Thoracic aorta (tissue), 2 donors: ENCODE data around the gene FKBP8. TPM values are rescaled to one million over a fixed set of nuclear protein-coding genes. Genes with fewer than 3 reads are reported as not detected.

Experiments used
- ATAC-seq: fragments of 150-250 bp; one replicate; pipeline ENCODE4 v1.8.0; 2017; ENCODE audit warnings: low read depth; ENCODE audit not compliant: insufficient number of reproducible peaks, low FRiP score
- DNase-seq: peaks from one replicate; pipeline ENCODE4 v3.0.0-alpha.2; 2020; ENCODE audit warnings: low spot score
- H3K27ac ChIP-seq, 2 donors: fragments of 200-600 bp; sonication (generic); 1 replicate in 1 of 2; 2 replicates in 1 of 2; pipeline ENCODE4 v1.5.1; 2016; ENCODE audit warnings: mild to moderate bottlenecking in 2 of 2, moderate library complexity in 2 of 2
- H3K27me3 ChIP-seq: fragments of 200-600 bp; sonication (generic); replicated peaks from 2 replicates; pipeline ENCODE4 v1.6.0; 2016; ENCODE audit warnings: mild to moderate bottlenecking; ENCODE audit not compliant: insufficient read depth
- H3K36me3 ChIP-seq: fragments of 200-600 bp; sonication (generic); one replicate; pipeline ENCODE4 v1.5.1; 2016
- H3K4me1 ChIP-seq, 2 donors: fragments of 200-600 bp; sonication (generic); 1 replicate in 1 of 2; 2 replicates in 1 of 2; pipeline versions ENCODE4 v1.5.1 to v1.6.0; 2016; ENCODE audit warnings: low read depth in 2 of 2, mild to moderate bottlenecking in 1 of 2; ENCODE audit not compliant: control insufficient read depth in 1 of 2
- H3K4me3 ChIP-seq: fragments of 200-600 bp; sonication (generic); 2 replicates; pipeline ENCODE4 v1.5.1; 2016; ENCODE audit warnings: mild to moderate bottlenecking
- H3K9me3 ChIP-seq: fragments of 200-600 bp; sonication (generic); 2 replicates; pipeline ENCODE4 v1.5.1; 2016
- total RNA-seq, 2 donors: library from RNA; depleted of rRNA; stranded (reverse); fragments of >200 nt; gene quantifications; one replicate each; pipeline versions ENCODE4 v1.1.0 to v1.2.3, GENCODE V29; 2016
- TF ChIP-seq, protein P1 (sequence below): fragments of 200-600 bp; sonication (generic); IDR thresholded peaks from one replicate; pipeline ENCODE4 v1.5.1; 2019; ENCODE audit warnings: antibody characterized with exemption

FKBP8 gene
- total RNA-seq, 2 donors from 2014 or later = 237 to 446 TPM

- peak overlapping the region; percentile 37 to 65 for H3K27ac ChIP-seq
- no peaks in the 10 kb centered on the region for H3K27me3 ChIP-seq
- DNase-seq = no peak
- H3K36me3 ChIP-seq = no peaks in the 10 kb centered on the region
- peaks cover 86 to 100% of the 10 kb centered on the region in 2 donors for H3K4me1 ChIP-seq
- no peak overlapping the region for H3K4me3 ChIP-seq
- H3K9me3 ChIP-seq = no peaks in the 10 kb centered on the region
- TF ChIP-seq, protein P1, sequence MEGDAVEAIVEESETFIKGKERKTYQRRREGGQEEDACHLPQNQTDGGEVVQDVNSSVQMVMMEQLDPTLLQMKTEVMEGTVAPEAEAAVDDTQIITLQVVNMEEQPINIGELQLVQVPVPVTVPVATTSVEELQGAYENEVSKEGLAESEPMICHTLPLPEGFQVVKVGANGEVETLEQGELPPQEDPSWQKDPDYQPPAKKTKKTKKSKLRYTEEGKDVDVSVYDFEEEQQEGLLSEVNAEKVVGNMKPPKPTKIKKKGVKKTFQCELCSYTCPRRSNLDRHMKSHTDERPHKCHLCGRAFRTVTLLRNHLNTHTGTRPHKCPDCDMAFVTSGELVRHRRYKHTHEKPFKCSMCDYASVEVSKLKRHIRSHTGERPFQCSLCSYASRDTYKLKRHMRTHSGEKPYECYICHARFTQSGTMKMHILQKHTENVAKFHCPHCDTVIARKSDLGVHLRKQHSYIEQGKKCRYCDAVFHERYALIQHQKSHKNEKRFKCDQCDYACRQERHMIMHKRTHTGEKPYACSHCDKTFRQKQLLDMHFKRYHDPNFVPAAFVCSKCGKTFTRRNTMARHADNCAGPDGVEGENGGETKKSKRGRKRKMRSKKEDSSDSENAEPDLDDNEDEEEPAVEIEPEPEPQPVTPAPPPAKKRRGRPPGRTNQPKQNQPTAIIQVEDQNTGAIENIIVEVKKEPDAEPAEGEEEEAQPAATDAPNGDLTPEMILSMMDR = no peak
- no peak for ATAC-seq
Measured at GRCh38 chr19:18503971-18504885, 39.1 kb downstream of the FKBP8 start.

DNA sequence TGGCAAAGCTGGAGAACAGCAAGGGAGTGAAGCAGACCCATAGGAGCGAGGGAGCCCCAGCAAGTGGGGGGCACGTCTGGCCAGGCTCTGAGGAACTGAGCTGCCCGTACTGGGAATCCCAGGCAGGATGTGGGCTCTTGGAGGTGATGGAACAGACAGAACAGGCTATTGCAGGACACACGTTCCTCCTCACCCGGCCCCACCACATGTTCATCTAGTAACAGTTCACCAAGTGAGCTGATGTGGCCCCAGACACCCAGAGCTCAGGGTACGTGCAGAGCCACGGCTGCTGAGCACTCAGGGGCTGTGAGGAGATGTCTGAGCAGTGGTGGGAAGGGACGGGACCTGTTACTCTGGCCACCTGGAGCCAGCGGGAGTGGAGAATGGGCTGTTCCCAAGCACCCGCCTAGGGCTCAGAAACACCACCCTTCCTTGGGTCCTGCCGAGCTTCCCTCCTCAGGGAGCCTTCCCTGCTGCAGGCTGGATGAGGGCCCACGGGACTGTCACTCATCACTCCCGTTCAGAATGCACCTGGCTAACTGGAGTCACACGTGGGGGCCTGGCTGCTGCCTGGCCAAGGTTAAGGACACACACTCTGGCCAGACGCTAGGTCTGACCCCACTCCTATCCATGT lies 39.9 kb downstream of the FKBP8 start:
- no peaks in the 10 kb centered on the region for H3K9me3 ChIP-seq
- ATAC-seq (no peak), DNase-seq (no peak)
- TF ChIP-seq, protein P1 = no peak
- H3K27me3 ChIP-seq = no peaks in the 10 kb centered on the region
- peak overlapping the region; percentile 65 to 77 for H3K27ac ChIP-seq
- H3K4me1 ChIP-seq = peaks cover 92 to 98% of the 10 kb centered on the region in 2 donors
- no peak overlapping the region for H3K4me3 ChIP-seq
- no peaks in the 10 kb centered on the region for H3K36me3 ChIP-seq

DNA sequence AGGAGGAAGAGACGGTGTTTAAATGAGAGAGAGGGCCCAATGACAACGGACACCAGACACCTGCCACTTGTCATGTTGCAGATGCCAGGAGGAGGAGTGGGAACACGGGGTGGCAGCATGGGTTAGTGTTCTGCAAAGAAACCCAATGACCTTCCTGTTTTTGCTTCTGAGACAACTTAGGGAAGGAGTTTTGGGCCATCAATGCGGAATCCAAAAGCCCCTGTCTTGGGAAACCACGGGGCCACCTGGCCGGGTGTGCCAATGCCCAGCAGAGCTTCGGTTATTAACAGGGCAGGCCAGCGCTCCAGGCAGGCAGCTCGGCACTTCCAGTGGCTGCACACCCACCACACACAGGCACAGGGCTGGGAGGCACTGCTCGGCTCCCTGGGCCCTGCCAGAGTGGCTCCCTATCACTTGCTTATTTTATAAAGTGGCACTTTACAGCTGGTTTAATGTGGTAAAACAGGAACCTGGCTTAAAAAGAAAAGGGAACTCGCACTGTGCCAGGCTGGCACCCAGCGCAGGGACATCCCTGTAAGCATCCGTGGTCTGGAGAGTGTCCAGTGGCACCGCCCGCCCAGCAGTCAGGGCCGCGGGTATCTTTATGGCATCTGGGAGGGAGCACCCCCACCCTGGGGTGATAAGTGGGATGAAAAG lies 40.6 kb downstream of the FKBP8 start:
- Histone ChIP-seq H3K36me3 (no peaks in the 10 kb centered on the region), H3K27me3 (no peaks in the 10 kb centered on the region), H3K4me3 (no peak overlapping the region), H3K27ac (peak overlapping the region; percentile 65 to 77), H3K9me3 (no peaks in the 10 kb centered on the region), H3K4me1 (peaks cover 91 to 95% of the 10 kb centered on the region in 2 donors)
- TF ChIP-seq, protein P1 = no peak
- ATAC-seq (no peak), DNase-seq (no peak)

DNA sequence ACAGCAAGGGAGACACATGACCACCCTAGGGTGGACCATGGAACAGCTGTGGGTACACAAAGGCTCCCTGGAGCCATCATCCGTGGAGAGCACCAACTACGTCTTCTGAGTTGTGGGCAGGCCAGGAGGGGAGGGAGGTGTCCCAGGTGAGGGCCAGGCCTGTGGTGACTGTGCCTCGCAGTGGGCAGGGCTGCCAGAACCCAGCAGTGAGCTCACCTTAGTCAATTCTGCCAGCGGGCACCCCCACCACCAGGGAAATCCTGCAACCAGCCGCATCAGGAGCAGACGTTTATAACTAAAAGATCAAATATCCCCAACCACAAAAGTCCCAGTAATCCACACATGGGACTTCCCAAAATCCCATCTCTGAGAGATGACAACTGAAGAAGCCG lies 41.1 kb downstream of the FKBP8 start:
- no peaks in the 10 kb centered on the region for H3K36me3 ChIP-seq
- TF ChIP-seq, protein P1 = no peak
- peaks cover 86 to 94% of the 10 kb centered on the region in 2 donors for H3K4me1 ChIP-seq
- H3K9me3 ChIP-seq = no peaks in the 10 kb centered on the region
- ATAC-seq = no peak
- no peaks in the 10 kb centered on the region for H3K27me3 ChIP-seq
- peak overlapping the region; percentile 10 for H3K4me3 ChIP-seq
- no peak for DNase-seq
- H3K27ac ChIP-seq = peak overlapping the region; percentile 65 to 77

DNA sequence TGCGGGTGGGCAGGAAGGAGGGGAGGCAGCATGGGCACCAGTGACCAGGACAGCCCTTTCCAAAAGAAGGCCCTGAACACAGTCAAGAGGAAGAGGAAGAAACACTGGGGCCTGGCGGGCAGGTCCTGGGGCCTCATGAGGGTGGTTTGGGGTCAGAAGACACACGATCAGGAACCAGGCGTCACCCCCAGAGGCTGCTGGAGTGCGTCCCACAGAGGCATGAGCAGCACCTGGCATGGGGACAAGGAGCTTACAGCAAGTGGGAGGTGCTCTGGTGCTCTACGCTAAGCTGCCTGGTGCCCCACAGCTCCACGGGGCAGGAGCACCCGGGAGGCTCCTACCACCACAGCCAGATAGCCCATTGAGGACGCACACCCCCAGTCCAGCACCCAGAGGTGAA lies 41.5 kb downstream of the FKBP8 start:
- no peak for ATAC-seq
- TF ChIP-seq, protein P1 = no peak
- Histone ChIP-seq H3K27ac (peak overlapping the region; percentile 65 to 77), H3K36me3 (no peaks in the 10 kb centered on the region), H3K27me3 (no peaks in the 10 kb centered on the region), H3K4me3 (peak overlapping the region; percentile 10), H3K9me3 (no peaks in the 10 kb centered on the region), H3K4me1 (peaks cover 84 to 94% of the 10 kb centered on the region in 2 donors)
- DNase-seq = no peak
